ENCODE results near the gene GPD1L.
A peak's percentile ranks its signal among the peaks of the same experiment; 100 is the strongest.
"Not testable (repeated sequence)": the region's sequence is repeated elsewhere in the genome, so short reads cannot be mapped to it uniquely, and the experiment has no call there.

The GPD1L gene

GRCh38 chr3:32106132-32106928, at the start of gene GPD1L:
Gene GPD1L (plus strand): TSS chr3:32106620. CDS start chr3:32106712, 92 bp downstream.
- H3K36me3 Mint-ChIP-seq (ENCODE audit: low read depth) = peaks cover 8% of the 10 kb centered on the region
- H3K4me1 Mint-ChIP-seq (ENCODE audit: low read depth) = peaks cover 21% of the 10 kb centered on the region
- peak; percentile 96 for DNase-seq (ENCODE audit: low spot score)
- peak within 1 kb of the TSS; percentile 89 for H3K27ac Mint-ChIP-seq
- peaks cover 21% of the 10 kb centered on the region for H3K9me3 Mint-ChIP-seq
- H3K4me3 Mint-ChIP-seq = peak within 1 kb of the TSS; percentile 95
- no peaks in the 10 kb centered on the region for H3K27me3 Mint-ChIP-seq (ENCODE audit: low read depth)

GRCh38 chr3:32058465-32058864, 48.0 kb upstream of the GPD1L start:
- H3K36me3 Mint-ChIP-seq (ENCODE audit: low read depth); H3K9me3 Mint-ChIP-seq; H3K27ac Mint-ChIP-seq; DNase-seq (ENCODE audit: low spot score); H3K4me3 Mint-ChIP-seq; H3K27me3 Mint-ChIP-seq (ENCODE audit: low read depth); H3K4me1 Mint-ChIP-seq (ENCODE audit: low read depth): not testable (repeated sequence)

GRCh38 chr3:32062950-32063582, 43.4 kb upstream of the GPD1L start:
- H3K27ac Mint-ChIP-seq = no peak overlapping the region
- no peaks in the 10 kb centered on the region for H3K9me3 Mint-ChIP-seq
- DNase-seq (ENCODE audit: low spot score) = no peak
- no peaks in the 10 kb centered on the region for H3K36me3 Mint-ChIP-seq (ENCODE audit: low read depth)
- no peaks in the 10 kb centered on the region for H3K27me3 Mint-ChIP-seq (ENCODE audit: low read depth)
- H3K4me1 Mint-ChIP-seq (ENCODE audit: low read depth) = no peaks in the 10 kb centered on the region
- H3K4me3 Mint-ChIP-seq = no peak overlapping the region

- peaks cover 9% of the 10 kb centered on the region for H3K27me3 Mint-ChIP-seq (ENCODE audit: low read depth)
- H3K27ac Mint-ChIP-seq = no peak overlapping the region
- H3K4me3 Mint-ChIP-seq = no peak overlapping the region
- no peaks in the 10 kb centered on the region for H3K9me3 Mint-ChIP-seq
- DNase-seq (ENCODE audit: low spot score) = no peak
- H3K36me3 Mint-ChIP-seq (ENCODE audit: low read depth) = no peaks in the 10 kb centered on the region
- H3K4me1 Mint-ChIP-seq (ENCODE audit: low read depth) = no peaks in the 10 kb centered on the region
These were observed 39.7 kb upstream of the GPD1L start for GRCh38 chr3:32066686-32067085.

DNA sequence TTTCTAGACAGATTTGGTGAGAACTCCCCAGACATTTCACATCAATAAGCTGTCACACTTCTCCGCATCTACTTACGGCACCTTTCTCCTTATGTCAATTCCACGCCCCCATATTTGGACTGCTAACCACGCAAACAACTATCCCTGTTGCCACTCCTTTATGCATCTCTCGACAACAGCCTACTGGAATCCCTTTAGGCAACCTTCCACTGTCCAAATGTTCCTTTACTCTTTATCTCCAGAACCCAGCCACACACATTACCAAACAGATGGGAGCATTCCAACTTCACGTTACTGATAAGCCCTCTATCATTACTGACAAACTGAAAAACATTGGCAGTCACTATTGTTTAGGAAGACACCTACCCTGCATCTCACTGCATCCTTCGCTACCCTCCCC, 32.2 kb upstream of the GPD1L start:
- not testable (repeated sequence) for H3K4me1 Mint-ChIP-seq (ENCODE audit: low read depth); H3K9me3 Mint-ChIP-seq; H3K27ac Mint-ChIP-seq; H3K27me3 Mint-ChIP-seq (ENCODE audit: low read depth); DNase-seq (ENCODE audit: low spot score); H3K4me3 Mint-ChIP-seq; H3K36me3 Mint-ChIP-seq (ENCODE audit: low read depth)

DNA sequence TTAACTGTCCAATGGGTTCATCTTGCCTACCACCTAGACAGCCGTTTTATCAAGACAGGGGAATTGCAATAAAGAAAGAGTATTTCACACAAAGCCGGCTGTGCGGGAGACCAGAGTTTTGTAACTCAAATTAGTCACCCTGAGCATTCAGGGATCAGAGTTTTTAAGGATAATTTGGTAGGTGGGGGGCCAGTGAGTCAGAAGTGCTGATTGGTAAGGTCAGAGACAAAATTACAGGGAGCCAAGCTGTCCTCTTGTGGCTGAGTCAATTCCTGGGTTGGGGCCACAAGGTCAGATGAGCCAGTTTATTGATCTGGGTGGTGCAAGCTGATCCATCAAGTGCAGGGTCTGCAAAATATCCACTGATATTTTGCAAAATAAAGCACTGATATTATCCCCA, 29.9 kb upstream of the GPD1L start:
- no peak overlapping the region for H3K4me3 Mint-ChIP-seq
- no peak for DNase-seq (ENCODE audit: low spot score)
- no peak overlapping the region for H3K27ac Mint-ChIP-seq
- H3K36me3 Mint-ChIP-seq (ENCODE audit: low read depth) = no peaks in the 10 kb centered on the region
- H3K4me1 Mint-ChIP-seq (ENCODE audit: low read depth) = no peaks in the 10 kb centered on the region
- H3K27me3 Mint-ChIP-seq (ENCODE audit: low read depth) = peaks cover 15% of the 10 kb centered on the region
- no peaks in the 10 kb centered on the region for H3K9me3 Mint-ChIP-seq

- Mint-ChIP-seq H3K9me3 (no peaks in the 10 kb centered on the region), H3K4me1 (ENCODE audit: low read depth) (no peaks in the 10 kb centered on the region), H3K36me3 (ENCODE audit: low read depth) (no peaks in the 10 kb centered on the region), H3K4me3 (no peak overlapping the region), H3K27ac (no peak overlapping the region), H3K27me3 (ENCODE audit: low read depth) (peaks cover 22% of the 10 kb centered on the region)
- no peak for DNase-seq (ENCODE audit: low spot score)
These were observed 28.9 kb upstream of the GPD1L start for GRCh38 chr3:32077260-32078084.

- DNase-seq (ENCODE audit: low spot score) = no peak
- no peaks in the 10 kb centered on the region for H3K4me1 Mint-ChIP-seq (ENCODE audit: low read depth)
- H3K27ac Mint-ChIP-seq = no peak overlapping the region
- H3K27me3 Mint-ChIP-seq (ENCODE audit: low read depth) = peaks cover 28% of the 10 kb centered on the region
- H3K9me3 Mint-ChIP-seq = no peaks in the 10 kb centered on the region
- H3K4me3 Mint-ChIP-seq = no peak overlapping the region
- no peaks in the 10 kb centered on the region for H3K36me3 Mint-ChIP-seq (ENCODE audit: low read depth)
These were observed 28.3 kb upstream of the GPD1L start for GRCh38 chr3:32078085-32078634.

GRCh38 chr3:32078864-32079263, 27.6 kb upstream of the GPD1L start:
- DNase-seq (ENCODE audit: low spot score) = no peak
- Mint-ChIP-seq H3K9me3 (no peaks in the 10 kb centered on the region), H3K4me1 (ENCODE audit: low read depth) (no peaks in the 10 kb centered on the region), H3K27me3 (ENCODE audit: low read depth) (peaks cover 34% of the 10 kb centered on the region), H3K36me3 (ENCODE audit: low read depth) (no peaks in the 10 kb centered on the region), H3K4me3 (no peak overlapping the region), H3K27ac (no peak overlapping the region)

GRCh38 chr3:32082721-32083120, 23.7 kb upstream of the GPD1L start:
- no peaks in the 10 kb centered on the region for H3K36me3 Mint-ChIP-seq (ENCODE audit: low read depth)
- no peaks in the 10 kb centered on the region for H3K4me1 Mint-ChIP-seq (ENCODE audit: low read depth)
- DNase-seq (ENCODE audit: low spot score) = no peak
- H3K27me3 Mint-ChIP-seq (ENCODE audit: low read depth) = peaks cover 40% of the 10 kb centered on the region
- no peak overlapping the region for H3K4me3 Mint-ChIP-seq
- H3K9me3 Mint-ChIP-seq = peaks cover 4% of the 10 kb centered on the region
- H3K27ac Mint-ChIP-seq = no peak overlapping the region

GRCh38 chr3:32083702-32084270, 22.6 kb upstream of the GPD1L start:
- no peak overlapping the region for H3K27ac Mint-ChIP-seq
- H3K9me3 Mint-ChIP-seq = peaks cover 4% of the 10 kb centered on the region
- H3K4me1 Mint-ChIP-seq (ENCODE audit: low read depth) = no peaks in the 10 kb centered on the region
- H3K36me3 Mint-ChIP-seq (ENCODE audit: low read depth) = no peaks in the 10 kb centered on the region
- no peak overlapping the region for H3K4me3 Mint-ChIP-seq
- peaks cover 48% of the 10 kb centered on the region for H3K27me3 Mint-ChIP-seq (ENCODE audit: low read depth)
- no peak for DNase-seq (ENCODE audit: low spot score)

DNA sequence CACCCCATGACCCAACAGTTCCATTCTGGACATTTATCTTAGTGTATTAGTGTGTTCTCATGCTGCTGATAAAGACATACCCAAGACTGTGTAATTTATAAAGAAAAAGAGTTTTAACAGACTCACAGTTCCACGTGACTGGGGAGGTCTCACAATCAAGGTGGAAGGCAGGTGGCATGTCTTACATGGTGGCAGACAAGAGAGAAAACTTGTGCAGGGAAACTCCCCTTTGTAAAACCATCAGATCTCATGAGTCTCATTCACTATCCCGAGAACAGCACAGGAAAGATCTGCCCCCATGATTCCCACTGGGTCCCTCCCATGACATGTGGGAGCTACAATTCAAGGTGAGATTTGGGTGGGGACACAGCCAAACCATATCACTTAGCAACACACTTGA, 21.6 kb upstream of the GPD1L start:
- peaks cover 55% of the 10 kb centered on the region for H3K27me3 Mint-ChIP-seq (ENCODE audit: low read depth)
- peaks cover 4% of the 10 kb centered on the region for H3K9me3 Mint-ChIP-seq

GRCh38 chr3:32086464-32086863, 20.0 kb upstream of the GPD1L start:
- H3K36me3 Mint-ChIP-seq (ENCODE audit: low read depth) = no peaks in the 10 kb centered on the region
- no peak for DNase-seq (ENCODE audit: low spot score)
- H3K4me3 Mint-ChIP-seq = no peak overlapping the region
- H3K4me1 Mint-ChIP-seq (ENCODE audit: low read depth) = peaks cover 7% of the 10 kb centered on the region
- H3K27me3 Mint-ChIP-seq (ENCODE audit: low read depth) = peaks cover 52% of the 10 kb centered on the region
- peaks cover 4% of the 10 kb centered on the region for H3K9me3 Mint-ChIP-seq
- no peak overlapping the region for H3K27ac Mint-ChIP-seq

More for the DNA sequence above, 21.6 kb upstream of the GPD1L start:
- no peak overlapping the region for H3K4me3 Mint-ChIP-seq
- DNase-seq (ENCODE audit: low spot score) = no peak
- no peak overlapping the region for H3K27ac Mint-ChIP-seq
- no peaks in the 10 kb centered on the region for H3K36me3 Mint-ChIP-seq (ENCODE audit: low read depth)
- H3K4me1 Mint-ChIP-seq (ENCODE audit: low read depth) = no peaks in the 10 kb centered on the region
